Measurements from ENCODE around the gene GSTM3.
"Not testable (repeated sequence)": the region's sequence is repeated elsewhere in the genome, so short reads cannot be mapped to it uniquely, and the experiment has no call there.

GSTM3 gene

GRCh38 chr1:109694400-109694799 lies 46.4 kb downstream of the GSTM3 start:
- not testable (repeated sequence) for DNase-seq

GRCh38 chr1:109691759-109692158 lies 49.1 kb downstream of the GSTM3 start:
- no peak for DNase-seq

DNA sequence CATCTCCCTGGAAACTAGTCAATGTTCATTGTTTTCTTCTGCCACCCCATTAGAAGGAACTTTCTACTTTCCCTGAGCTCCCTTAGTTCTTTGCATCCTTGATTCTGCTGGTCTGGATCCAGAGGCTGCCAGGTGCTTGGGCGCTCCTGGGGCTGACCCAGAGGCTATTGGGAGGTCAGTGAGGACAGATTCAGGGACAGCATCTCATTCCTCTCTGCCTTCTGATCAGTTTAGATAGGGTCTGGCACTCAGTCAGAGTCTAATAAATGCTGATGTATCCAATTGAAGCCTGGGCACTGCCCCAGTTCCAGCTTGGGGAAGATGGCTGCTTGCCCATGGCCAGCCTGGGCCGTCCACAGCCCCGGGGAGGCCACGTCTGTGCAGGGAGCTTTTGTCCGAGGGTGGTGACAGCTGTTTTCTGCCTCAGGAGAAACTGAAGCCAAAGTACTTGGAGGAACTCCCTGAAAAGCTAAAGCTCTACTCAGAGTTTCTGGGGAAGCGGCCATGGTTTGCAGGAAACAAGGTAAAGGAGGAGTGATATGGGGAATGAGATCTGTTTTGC lies 50.9 kb downstream of the GSTM3 start:
- no peak for DNase-seq

GRCh38 chr1:109687641-109688499 lies 53.0 kb downstream of the GSTM3 start, which contains the start of gene GSTM1:
TSS of gene GSTM1 (plus strand) at chr1:109687817. CDS start at chr1:109687874, 57 bp downstream.
- DNase-seq, result peak in 1 of 5 donors; percentile 60

DNA sequence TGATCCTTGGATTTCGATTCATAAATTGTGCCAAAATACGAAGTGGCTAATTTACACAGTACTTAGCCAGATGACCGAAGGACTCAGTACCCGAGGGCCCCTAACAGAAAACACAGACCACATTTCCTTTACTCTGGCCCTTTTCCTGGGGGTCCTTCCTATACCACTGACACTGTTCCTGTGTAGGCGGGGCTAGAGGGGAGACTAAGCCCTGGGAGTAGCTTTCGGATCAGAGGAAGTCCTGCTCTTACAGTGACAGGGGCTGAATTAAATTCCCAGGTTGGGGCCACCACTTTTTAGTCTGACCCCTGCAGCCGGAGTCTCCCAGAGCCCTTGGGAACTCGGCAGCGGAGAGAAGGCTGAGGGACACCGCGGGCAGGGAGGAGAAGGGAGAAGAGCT lies 53.7 kb downstream of the GSTM3 start:
- DNase-seq, result not testable (repeated sequence)

DNA sequence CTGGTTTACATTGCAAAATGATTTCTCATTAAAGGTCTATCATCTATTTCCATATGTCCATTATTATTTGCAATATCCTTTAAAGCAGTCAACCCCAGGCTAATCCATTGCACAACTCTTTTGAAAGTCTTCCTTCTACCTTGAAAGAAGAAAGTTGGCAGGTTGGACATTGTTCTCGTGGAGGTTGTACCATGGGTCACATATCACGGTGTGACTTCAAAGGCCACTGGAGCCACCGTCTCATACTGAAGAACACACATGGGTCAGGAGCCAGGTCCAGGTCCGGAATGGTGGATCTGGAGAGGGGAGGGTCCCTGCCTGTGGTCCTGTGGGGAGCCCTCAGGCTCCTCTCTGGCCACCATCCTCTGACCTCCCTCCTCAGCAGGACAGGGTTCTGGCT lies 54.9 kb downstream of the GSTM3 start:
- DNase-seq, result not testable (repeated sequence)

GRCh38 chr1:109685399-109685798 lies 55.4 kb downstream of the GSTM3 start:
- DNase-seq, result not testable (repeated sequence)

DNA sequence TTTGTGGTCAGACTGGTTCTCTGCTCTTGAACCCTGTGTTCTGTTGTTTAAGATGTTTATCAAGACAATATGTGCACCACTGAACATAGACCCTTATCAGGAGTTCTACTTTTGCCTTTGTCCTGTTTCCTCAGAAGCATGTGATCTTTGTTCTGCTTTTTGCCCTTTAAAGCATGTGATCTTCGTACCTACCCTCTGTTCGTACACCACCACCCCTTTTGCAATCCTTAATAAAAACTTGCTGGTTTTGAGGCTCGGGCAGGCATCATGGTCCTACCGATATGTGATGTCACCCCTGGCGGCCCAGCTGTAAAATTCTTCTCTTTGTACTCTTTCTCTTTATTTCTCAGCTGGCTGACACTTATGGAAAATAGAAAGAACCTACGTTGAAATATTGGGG lies 56.1 kb downstream of the GSTM3 start:
- DNase-seq, result not testable (repeated sequence)

All from T-helper 1 cell (primary cell).